Activated T-cell treated with anti-CD3 and anti-CD28 coated beads, Interleukin-2, amount 50 U/mL, for 48 hours (primary cell): ENCODE results near the gene CA10.

Experiments used
- DNase-seq, 2 experiments: peaks; one replicate each; pipeline ENCODE4 v3.0.0-alpha.2; 2020

Gene CA10

GRCh38 chr17:52041123-52041617, 117.3 kb downstream of the CA10 start:
- no peak for DNase-seq

DNA sequence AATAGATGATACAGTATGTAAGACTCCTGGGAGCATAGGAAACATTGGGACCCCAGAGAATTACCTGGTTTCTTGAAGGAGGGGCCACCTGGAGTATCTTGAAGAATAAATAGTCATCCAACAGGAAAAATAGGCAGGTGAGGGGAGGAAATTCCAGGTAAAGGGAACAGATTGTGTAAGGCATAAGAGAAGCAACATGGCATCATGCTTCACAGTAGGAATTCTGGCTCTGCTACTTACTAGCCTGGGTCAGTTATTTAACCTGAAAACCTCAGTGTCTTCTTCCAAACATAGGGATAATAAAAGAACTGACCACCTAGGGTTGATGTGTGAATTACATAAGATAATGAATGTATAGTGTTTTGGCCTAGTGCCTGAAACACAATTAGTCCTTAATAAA, 122.1 kb downstream of the CA10 start:
- no peak for DNase-seq

- no peak for DNase-seq
These were observed 123.1 kb downstream of the CA10 start for GRCh38 chr17:52035336-52035915.

GRCh38 chr17:52032454-52032853, 126.1 kb downstream of the CA10 start:
- no peak for DNase-seq

DNA sequence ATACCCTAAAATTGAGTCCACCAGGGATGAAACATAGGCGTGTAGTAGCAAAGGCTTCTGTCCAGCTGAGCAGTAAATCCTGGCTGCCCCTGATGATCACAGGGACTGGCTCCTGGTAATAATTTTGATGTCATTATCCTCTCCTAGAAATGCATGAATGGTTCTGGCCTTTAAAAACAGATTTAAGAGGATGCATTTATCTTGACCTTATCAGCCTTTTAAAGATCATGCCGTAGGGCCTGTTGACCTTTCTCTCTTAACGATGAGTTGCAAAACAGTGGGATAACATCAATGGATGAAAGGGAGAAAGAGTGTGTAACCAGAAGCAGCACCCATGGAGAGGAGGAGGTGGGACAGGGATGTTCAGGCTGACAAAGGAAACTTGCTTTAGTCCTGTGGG, 128.5 kb downstream of the CA10 start:
- no peak for DNase-seq

DNA sequence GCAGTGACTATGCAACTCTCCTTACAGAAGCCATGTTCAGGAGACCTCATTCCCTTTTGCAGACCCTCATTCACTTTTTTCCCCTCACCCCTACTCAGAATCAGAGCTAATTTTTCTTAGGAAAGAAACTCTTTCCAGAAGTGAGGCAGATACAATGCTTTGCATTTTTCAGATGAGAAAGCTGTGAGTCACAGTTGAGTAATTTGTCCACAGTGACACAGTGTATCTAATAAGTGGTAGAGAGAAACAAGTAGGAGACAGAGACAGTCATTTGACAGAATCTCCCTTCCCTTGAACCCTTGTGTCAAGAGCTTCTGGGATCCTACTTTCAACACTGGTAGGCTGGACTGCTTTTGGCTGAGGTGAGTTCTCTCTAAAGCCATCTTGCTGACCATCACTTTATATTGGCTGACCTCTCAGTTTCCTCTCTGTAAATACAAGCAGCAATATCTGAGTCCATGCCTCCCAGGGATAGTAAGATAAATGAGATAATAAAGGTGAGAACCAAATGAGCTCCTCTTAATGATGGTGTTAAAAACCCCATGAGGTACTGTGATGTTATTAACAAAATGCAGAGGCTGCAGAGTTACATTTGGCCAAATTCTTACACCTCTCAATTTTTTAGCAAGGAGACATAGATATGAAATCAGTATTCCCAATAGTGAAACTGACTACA, 130.8 kb downstream of the CA10 start:
- no peak for DNase-seq

DNA sequence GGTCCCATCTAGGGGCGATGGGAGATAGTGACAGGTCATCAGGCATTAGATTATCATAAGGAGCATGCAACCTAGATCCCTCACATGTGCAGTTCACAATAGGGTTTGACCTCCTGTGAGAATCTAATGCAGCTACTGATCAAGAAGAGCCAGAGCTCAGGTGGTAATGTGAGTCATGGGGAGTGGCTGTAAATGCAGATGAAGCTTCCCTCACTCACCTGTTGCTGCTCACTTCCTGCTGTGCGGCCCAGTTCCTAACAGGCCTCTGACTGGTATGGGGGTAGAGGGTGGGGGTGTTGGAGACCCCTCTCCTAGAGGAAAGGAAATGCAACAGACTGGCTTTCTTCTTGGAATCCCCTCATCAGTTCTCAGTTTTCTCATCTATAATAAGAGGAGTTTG, 131.4 kb downstream of the CA10 start:
- no peak for DNase-seq

- no peak for DNase-seq
These were observed 132.4 kb downstream of the CA10 start for GRCh38 chr17:52026075-52026474.

DNA sequence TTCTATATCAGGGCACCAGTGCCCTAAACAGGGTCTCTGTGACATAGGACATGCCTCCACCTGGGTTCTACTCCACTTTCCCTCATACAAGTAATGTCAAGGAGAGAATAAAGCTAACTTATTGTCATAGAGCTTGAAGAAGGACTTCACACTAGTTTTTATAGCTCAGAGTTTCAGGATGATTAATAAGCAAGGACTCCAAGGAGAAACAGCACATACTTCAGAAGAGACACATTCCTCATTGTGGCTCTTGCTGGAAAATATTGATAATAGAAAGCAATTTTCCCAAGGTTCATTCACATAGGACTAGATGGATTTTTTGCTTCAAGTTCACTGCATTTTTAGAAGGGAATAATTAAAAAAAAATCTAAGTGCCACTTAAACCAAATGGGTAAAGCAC, 133.3 kb downstream of the CA10 start:
- no peak for DNase-seq

DNA sequence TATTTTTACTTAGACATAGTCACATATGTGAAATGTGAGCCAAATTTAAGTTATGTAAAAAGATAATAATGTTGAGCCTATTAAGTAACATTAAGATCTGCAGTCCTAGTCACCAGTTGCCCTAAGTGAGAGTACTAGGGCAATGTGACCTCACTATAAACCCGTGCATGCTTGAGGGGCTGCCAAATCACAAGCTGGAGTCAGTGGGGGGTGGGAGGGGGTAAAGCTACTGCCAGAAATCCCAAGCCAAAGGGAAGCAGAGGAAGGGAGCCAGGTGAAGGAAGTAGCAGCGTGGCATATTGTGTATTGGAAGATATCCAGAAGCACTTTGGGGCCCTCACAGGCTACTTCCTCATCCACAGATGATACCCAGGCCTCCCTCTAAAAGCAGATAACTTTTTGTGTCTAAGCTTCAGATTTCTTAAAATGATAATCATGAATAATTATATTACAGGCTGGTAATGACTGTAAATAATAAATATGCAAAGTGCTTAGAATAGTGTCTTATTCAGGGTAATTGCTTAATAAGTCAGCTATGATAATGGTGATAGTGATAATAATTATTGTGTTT, 134.1 kb downstream of the CA10 start:
- no peak for DNase-seq

DNA sequence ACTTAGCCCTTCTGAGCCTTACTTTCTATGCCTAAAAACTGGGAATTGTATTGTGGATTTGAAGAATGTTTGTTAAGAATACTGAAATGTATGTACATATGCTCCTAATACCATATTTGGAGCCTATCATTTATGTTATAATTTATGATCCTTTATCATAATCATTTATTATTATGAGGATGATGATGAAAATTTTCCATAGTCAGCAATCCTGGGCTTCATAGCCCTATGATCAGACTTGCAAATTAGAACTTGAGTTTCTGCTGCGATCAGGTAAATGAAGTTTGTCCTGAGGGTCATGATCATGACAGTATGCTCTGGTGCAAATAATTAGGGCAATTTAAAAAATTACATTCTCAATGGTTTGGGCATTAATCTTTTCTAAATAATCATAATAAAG, 147.4 kb downstream of the CA10 start:
- DNase-seq = no peak

- no peak for DNase-seq
These were observed 158.9 kb downstream of the CA10 start for GRCh38 chr17:51999654-52000053.

- DNase-seq = no peak
These were observed 160.8 kb downstream of the CA10 start for GRCh38 chr17:51997723-51998122.

DNA sequence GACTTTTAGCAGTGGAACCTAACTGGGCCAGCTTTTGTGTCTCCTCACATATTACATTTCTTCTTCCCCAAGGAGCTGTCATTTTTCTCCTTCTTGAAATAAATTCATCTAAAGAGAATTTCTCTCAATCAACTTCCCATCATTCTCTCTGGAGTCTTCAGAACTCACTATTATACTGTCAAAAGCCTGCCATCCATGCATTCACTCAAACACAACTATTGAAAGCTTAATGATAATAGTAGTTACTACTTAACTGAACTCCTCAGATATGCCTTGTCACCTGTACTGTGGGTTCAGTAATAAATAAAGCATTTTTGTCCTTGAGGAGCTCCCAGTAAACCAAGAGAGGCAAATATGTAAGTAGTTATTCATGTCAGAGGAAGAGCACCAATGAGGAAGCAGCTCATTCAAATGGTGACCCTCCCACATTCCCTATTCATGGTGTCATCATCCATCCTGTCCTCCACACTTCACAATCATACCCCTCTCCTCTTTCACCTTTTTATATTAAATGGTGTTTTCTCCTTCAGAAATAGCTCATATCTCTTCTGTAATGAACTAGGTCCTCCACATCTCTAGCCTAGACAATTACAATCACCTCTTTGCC, 162.6 kb downstream of the CA10 start:
- no peak for DNase-seq

DNA sequence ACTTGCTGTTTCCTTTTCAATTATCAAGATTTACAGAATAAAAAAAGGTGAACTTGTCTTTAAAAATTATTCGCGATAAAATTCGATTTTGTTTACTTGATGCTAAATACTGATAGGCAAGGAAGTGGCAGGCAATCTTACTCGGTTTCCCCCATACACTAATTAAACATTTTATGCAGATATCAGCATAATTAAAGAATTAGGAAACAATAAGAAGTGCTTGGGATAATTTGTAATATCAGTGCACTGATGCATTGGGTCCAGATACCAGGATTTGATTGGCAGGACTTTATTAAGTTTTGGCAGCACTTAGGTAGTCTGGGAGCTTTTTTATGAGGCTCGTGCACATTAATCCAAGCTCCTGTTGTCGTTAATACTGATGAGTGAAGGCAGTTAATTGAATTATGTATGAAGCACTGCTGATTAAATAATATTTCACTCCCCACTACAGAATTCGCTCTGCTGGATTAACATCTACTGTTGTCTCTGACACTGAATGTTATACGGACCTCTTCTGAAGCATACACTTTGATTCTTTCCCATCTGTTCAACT, 165.6 kb downstream of the CA10 start:
- DNase-seq = no peak

GRCh38 chr17:51971121-51971520, 187.4 kb downstream of the CA10 start:
- no peak for DNase-seq

GRCh38 chr17:51961689-51962088, 196.8 kb downstream of the CA10 start:
- no peak for DNase-seq

- DNase-seq = no peak
These were observed 200.7 kb downstream of the CA10 start for GRCh38 chr17:51957786-51958185.

DNA sequence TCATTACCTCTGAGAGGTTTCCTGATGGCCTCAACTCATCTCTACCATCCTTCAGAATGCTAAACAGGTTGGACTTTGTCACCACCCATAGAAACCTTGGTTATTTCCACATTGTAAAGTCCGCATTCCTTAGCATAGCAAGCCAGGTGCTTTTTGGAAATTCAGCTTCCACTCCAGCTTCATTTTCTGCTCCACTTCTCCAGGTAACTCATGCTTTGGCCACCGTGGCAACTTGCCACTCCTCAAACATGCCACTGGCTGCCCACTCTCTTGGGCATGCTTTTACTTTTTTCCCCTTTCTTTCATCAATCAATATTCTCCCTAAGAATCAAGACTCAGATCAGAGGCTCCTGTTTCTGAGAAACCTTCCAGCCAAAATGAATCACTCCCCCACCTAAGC, 203.3 kb downstream of the CA10 start:
- DNase-seq = no peak

GRCh38 chr17:51954232-51954765, 204.2 kb downstream of the CA10 start:
- DNase-seq = no peak

GRCh38 chr17:51951741-51952140, 206.8 kb downstream of the CA10 start:
- no peak for DNase-seq

GRCh38 chr17:51948128-51948527, 210.4 kb downstream of the CA10 start:
- no peak for DNase-seq

DNA sequence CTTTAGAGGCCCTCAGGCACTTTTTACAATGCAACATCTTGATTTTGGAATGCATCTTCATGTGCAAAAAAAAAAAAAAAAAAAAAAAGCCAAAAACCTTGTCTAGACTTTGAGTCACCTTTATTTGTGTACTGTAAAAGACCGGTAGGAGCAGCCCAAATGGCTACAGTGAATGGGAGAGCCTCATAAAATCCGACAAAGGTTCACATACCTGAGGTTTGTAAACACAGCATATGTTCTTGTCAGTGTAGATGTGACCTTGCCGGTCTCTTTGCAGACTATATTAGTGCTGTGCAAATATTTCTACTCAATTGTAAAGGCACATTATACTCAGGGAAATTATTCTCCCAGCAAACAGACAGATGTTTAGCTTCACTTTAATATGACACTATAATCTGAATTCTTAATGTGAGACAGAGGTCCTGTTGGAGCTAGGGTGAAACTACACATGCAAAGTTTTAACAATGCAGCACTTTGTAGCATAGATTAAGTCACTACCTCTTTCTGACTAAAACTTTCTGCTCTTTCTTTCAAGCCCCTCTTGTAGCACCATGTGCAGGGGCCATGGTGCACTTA, 211.3 kb downstream of the CA10 start:
- no peak for DNase-seq
